ENCODE results near the gene UACA. TPM values are rescaled to one million over a fixed set of nuclear protein-coding genes. Genes with fewer than 3 reads are reported as not detected.
"Not testable (repeated sequence)": the region's sequence is repeated elsewhere in the genome, so short reads cannot be mapped to it uniquely, and the experiment has no call there.

The UACA gene
- total and polyA plus RNA-seq, 3 experiments from 2014 or later, result 0.53 to 0.81 TPM; not detected in 1

DNA sequence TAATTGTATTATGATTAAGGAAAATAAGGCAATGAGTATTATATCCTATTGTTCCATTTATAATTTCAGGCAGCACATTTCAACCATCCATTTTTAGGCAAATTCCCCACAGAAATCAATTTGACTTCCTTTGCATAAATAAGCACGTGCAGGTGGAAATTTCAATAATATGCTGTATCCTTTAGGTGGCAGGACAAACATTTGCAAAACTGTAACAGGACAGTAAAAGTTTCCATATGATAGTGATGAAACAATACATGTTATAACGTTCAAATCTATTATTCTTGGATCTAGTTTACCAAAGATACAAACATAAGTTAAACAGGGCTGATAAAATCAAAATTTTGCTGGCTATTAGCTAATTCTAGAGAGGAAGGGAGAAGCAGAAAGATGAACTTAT lies 8.5 kb downstream of the UACA start:
- Histone ChIP-seq H3K27ac (ENCODE audit: low read depth, low read length) (no peak overlapping the region), H3K9me3 (ENCODE audit: low read length) (no peaks in the 10 kb centered on the region), H3K4me3 (ENCODE audit: low read length) (no peak overlapping the region), H3K27me3 (ENCODE audit: insufficient read depth, low read length, poor library complexity, severe bottlenecking) (peaks cover 3% of the 10 kb centered on the region), H3K4me1 (ENCODE audit: insufficient read depth, low read length) (peaks cover 8% of the 10 kb centered on the region), H3K36me3 (ENCODE audit: insufficient read depth, low read length) (no peaks in the 10 kb centered on the region)
- Mint-ChIP-seq H3K4me3 (no peak overlapping the region), H3K27me3 (peaks cover 19 to 61% of the 10 kb centered on the region in 2 donors), H3K36me3 (peaks cover 0 to 2% (median 0%) of the 10 kb centered on the region in 3 donors), H3K4me1 (peaks cover 0 to 11% (median 8%) of the 10 kb centered on the region in 3 donors), H3K27ac (no peak overlapping the region), H3K9me3 (no peaks in the 10 kb centered on the region)
- CTCF ChIA-PET, result no interaction called here
- DNase-seq, result no peak
- POLR2A ChIA-PET, result no interaction called here

DNA sequence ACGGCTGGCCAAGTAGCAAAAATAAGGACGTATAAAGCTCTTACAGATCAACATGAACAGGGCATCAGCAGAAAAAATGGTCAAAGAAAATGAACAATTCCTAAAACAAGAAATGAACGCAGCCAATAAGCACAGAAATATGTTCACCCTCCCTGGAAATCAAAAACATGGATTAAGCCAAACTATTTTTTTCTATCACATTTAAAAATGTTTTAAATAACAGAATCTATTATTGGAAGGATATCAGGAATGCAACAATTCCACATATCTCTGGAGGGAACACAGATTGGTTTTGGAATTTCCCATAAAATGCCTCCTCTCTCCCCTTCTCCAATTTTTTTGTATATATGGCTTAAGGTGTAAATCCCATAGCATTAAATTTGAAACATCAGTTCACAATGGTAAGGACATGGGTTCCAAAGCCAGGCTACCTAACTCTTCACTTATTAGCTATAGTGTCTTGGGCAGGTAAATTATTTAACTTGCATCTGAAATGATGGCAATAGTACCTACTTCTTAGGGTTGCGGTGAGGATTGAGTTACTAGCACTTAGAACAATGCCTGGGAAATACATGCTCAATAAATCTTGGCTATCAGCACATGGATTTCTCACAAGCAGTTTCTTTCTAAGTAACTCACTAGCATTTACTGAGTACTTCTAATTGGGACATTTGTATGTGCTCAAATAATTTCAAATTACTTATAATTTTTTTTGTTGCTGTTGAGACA lies 10.1 kb downstream of the UACA start:
- ChIA-PET POLR2A (no interaction called here), CTCF (no interaction called here)
- peaks cover 0 to 11% (median 8%) of the 10 kb centered on the region in 3 donors for H3K4me1 Mint-ChIP-seq
- no peak overlapping the region for H3K4me3 Mint-ChIP-seq
- Histone ChIP-seq H3K36me3 (ENCODE audit: insufficient read depth, low read length) (no peaks in the 10 kb centered on the region), H3K4me1 (ENCODE audit: insufficient read depth, low read length) (peaks cover 8% of the 10 kb centered on the region), H3K4me3 (ENCODE audit: low read length) (no peak overlapping the region), H3K27me3 (ENCODE audit: insufficient read depth, low read length, poor library complexity, severe bottlenecking) (no peaks in the 10 kb centered on the region), H3K9me3 (ENCODE audit: low read length) (no peaks in the 10 kb centered on the region), H3K27ac (ENCODE audit: low read depth, low read length) (no peak overlapping the region)
- no peak for DNase-seq
- no peak overlapping the region for H3K27ac Mint-ChIP-seq
- H3K27me3 Mint-ChIP-seq, result peaks cover 10 to 47% of the 10 kb centered on the region in 2 donors
- H3K9me3 Mint-ChIP-seq, result no peaks in the 10 kb centered on the region
- H3K36me3 Mint-ChIP-seq, result peaks cover 0 to 2% (median 0%) of the 10 kb centered on the region in 3 donors

DNA sequence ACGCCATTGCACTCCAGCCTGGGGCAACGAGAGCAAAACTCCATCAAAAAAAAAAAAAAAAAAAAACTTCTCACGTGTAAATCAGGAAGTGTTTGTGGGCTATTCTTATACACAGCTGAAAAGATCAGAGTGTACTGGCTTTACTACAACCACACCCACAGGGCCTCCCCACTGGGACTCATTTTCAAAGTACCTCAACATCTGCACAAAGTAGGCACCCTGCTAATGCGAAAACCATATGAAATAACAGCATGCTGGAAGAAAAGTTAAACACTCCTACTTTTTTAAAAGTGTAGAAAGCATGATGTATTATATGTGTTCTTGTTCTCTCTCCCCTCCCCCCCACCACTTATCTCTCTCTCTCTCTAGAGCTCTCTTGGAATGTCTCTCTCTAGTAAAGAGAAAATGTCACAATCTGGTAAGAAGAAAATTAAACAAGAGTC lies 11.1 kb downstream of the UACA start:
- no peak overlapping the region for H3K27ac Mint-ChIP-seq
- ChIA-PET CTCF (no interaction called here), POLR2A (interaction anchor here (0.7 kb wide), 1 partner anchor 17 kb away, joined by 5 read pairs; no protein-coding TSS in a partner anchor)
- H3K4me3 Mint-ChIP-seq, result no peak overlapping the region
- H3K9me3 Mint-ChIP-seq, result no peaks in the 10 kb centered on the region
- no peaks in the 10 kb centered on the region for H3K9me3 ChIP-seq (ENCODE audit: low read length)
- peaks cover 8% of the 10 kb centered on the region for H3K4me1 ChIP-seq (ENCODE audit: insufficient read depth, low read length)
- H3K27me3 ChIP-seq (ENCODE audit: insufficient read depth, low read length, poor library complexity, severe bottlenecking), result no peaks in the 10 kb centered on the region
- peaks cover 0 to 2% (median 0%) of the 10 kb centered on the region in 3 donors for H3K36me3 Mint-ChIP-seq
- peaks cover 0 to 11% (median 8%) of the 10 kb centered on the region in 3 donors for H3K4me1 Mint-ChIP-seq
- no peak overlapping the region for H3K4me3 ChIP-seq (ENCODE audit: low read length)
- no peaks in the 10 kb centered on the region for H3K36me3 ChIP-seq (ENCODE audit: insufficient read depth, low read length)
- peak in 1 of 5 donors; percentile 37 for DNase-seq
- no peak overlapping the region for H3K27ac ChIP-seq (ENCODE audit: low read depth, low read length)
- peaks cover 4 to 37% of the 10 kb centered on the region in 2 donors for H3K27me3 Mint-ChIP-seq

DNA sequence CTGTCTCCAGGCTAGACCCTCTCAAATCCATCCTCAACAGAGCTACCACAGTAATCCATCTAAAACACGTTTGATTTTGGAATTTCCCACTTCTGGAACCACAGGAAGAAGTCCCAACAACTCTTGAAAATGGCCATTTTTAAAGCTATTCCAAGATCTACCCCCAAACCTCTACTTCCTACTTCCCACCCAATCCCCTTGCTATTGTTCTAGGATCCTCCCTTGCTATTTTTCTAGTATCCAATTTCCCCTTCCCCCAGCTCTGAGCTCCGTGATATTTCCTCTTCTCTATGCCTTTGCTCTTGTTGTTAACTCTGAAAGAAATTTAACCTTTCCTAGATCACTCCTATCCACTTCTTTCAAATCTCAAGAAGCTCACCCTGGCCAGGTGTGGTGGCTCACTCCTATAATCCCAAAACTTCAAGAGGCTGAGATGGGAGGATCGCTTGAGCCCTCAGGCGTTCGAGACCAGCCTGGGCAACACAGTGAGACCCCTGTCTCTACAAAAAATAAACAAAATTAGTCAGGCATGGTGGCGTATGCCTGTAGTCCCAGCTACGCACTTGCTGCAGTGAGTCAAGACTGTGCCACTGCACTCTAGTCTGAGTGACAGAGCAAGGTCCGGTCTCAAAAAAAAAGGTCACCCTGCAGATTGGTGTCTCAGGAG lies 13.0 kb downstream of the UACA start:
- DNase-seq, result no peak
- peaks cover 0 to 2% (median 0%) of the 10 kb centered on the region in 3 donors for H3K36me3 Mint-ChIP-seq
- H3K27me3 ChIP-seq (ENCODE audit: insufficient read depth, low read length, poor library complexity, severe bottlenecking), result no peaks in the 10 kb centered on the region
- POLR2A ChIA-PET, result no interaction called here
- peak overlapping the region in 1 of 8 donors; percentile 56 for H3K27ac Mint-ChIP-seq
- H3K27ac ChIP-seq (ENCODE audit: low read depth, low read length), result no peak overlapping the region
- CTCF ChIA-PET, result no interaction called here
- H3K4me1 ChIP-seq (ENCODE audit: insufficient read depth, low read length), result peaks cover 8% of the 10 kb centered on the region
- H3K4me3 ChIP-seq (ENCODE audit: low read length), result no peak overlapping the region
- peaks cover 2 to 21% of the 10 kb centered on the region in 2 donors for H3K27me3 Mint-ChIP-seq
- H3K9me3 ChIP-seq (ENCODE audit: low read length), result no peaks in the 10 kb centered on the region
- peaks cover 0 to 11% (median 8%) of the 10 kb centered on the region in 3 donors for H3K4me1 Mint-ChIP-seq
- H3K36me3 ChIP-seq (ENCODE audit: insufficient read depth, low read length), result no peaks in the 10 kb centered on the region
- no peaks in the 10 kb centered on the region for H3K9me3 Mint-ChIP-seq
- no peak overlapping the region for H3K4me3 Mint-ChIP-seq

DNA sequence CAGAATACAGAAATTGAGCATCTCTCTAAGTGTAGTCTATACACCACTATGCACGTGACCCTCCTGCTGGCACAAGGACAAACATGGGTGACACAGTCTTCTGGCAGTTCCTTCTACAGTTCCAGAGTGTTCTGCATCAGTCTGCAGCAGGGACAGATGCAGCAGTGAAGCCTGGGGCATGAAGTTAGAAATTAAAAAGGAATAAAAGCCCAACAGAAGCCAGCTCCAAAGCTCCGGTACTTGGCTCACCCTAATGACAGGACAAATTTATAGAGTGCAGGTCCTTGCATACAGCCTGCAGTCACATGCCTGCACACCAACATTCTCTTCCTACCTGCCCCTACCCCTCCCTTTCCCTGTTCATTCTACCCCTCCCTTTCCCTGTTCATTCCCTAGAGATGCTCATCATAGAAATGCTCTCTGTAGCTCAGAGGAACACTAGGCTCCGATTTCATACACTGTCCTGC lies 15.0 kb downstream of the UACA start:
- ChIA-PET CTCF (no interaction called here), POLR2A (no interaction called here)
- no peak for DNase-seq
- no peaks in the 10 kb centered on the region for H3K9me3 ChIP-seq (ENCODE audit: low read length)
- Mint-ChIP-seq H3K9me3 (no peaks in the 10 kb centered on the region), H3K27me3 (peaks cover 2 to 9% of the 10 kb centered on the region in 2 donors), H3K4me1 (peaks cover 0 to 11% (median 8%) of the 10 kb centered on the region in 3 donors), H3K27ac (no peak overlapping the region), H3K36me3 (peaks cover 0 to 2% (median 0%) of the 10 kb centered on the region in 3 donors), H3K4me3 (no peak overlapping the region)
- H3K4me3 ChIP-seq (ENCODE audit: low read length), result no peak overlapping the region
- no peak overlapping the region for H3K27ac ChIP-seq (ENCODE audit: low read depth, low read length)
- H3K27me3 ChIP-seq (ENCODE audit: insufficient read depth, low read length, poor library complexity, severe bottlenecking), result no peaks in the 10 kb centered on the region
- H3K36me3 ChIP-seq (ENCODE audit: insufficient read depth, low read length), result no peaks in the 10 kb centered on the region
- H3K4me1 ChIP-seq (ENCODE audit: insufficient read depth, low read length), result peaks cover 8% of the 10 kb centered on the region

DNA sequence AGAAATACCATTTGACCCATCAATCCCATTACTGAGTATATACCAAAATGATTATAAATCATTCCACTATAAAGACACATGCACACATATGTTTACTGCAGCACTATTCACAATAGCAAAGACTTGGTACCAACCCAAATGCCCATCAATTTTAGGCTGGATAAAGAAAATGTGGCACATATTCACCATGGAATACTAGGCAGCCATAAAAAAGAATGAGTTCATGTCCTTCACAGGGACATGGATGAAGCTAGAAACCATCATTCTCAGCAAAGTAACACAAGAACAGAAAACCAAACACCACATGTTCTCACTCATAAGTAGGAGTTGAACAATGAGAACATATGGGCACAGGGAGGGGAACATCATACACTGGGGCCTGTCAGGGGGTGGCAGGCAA lies 16.8 kb downstream of the UACA start:
- H3K27me3 ChIP-seq (ENCODE audit: insufficient read depth, low read length, poor library complexity, severe bottlenecking); H3K4me3 ChIP-seq (ENCODE audit: low read length); H3K27ac ChIP-seq (ENCODE audit: low read depth, low read length); CTCF ChIA-PET; H3K36me3 Mint-ChIP-seq; H3K4me1 Mint-ChIP-seq; H3K36me3 ChIP-seq (ENCODE audit: insufficient read depth, low read length); POLR2A ChIA-PET; H3K9me3 ChIP-seq (ENCODE audit: low read length); H3K4me1 ChIP-seq (ENCODE audit: insufficient read depth, low read length); DNase-seq; H3K9me3 Mint-ChIP-seq; H3K4me3 Mint-ChIP-seq: not testable (repeated sequence)
- H3K27ac Mint-ChIP-seq, result peak overlapping the region in 1 of 8 donors; percentile 18
- peaks cover 6 to 15% of the 10 kb centered on the region in 2 donors for H3K27me3 Mint-ChIP-seq

DNA sequence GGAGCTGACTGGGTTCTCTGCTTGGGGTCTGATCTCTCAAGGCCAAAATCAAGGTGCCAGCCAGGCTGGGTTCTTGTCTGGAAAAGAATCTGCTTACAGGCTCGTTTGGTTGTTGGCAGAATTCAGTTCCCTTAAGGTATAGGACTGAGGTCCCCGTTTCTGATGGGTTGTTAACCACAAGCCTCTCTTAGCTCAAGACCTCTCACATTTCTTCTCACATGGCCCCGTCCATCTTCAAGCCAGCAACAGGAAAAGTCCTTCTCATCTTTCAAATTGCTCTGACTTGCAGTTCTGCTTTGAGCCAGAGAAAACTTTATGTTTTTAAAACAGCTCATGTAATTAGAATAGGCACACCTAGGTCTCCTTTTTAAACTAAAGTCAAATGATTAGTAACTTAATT lies 20.4 kb downstream of the UACA start:
- no peaks in the 10 kb centered on the region for H3K4me1 ChIP-seq (ENCODE audit: insufficient read depth, low read length)
- no peak overlapping the region for H3K4me3 ChIP-seq (ENCODE audit: low read length)
- CTCF ChIA-PET, result no interaction called here
- no peaks in the 10 kb centered on the region for H3K36me3 ChIP-seq (ENCODE audit: insufficient read depth, low read length)
- Mint-ChIP-seq H3K27me3 (peaks cover 6 to 27% of the 10 kb centered on the region in 2 donors), H3K9me3 (no peaks in the 10 kb centered on the region), H3K4me3 (no peak overlapping the region), H3K36me3 (no peaks in the 10 kb centered on the region), H3K4me1 (no peaks in the 10 kb centered on the region), H3K27ac (no peak overlapping the region)
- H3K9me3 ChIP-seq (ENCODE audit: low read length), result no peaks in the 10 kb centered on the region
- no peaks in the 10 kb centered on the region for H3K27me3 ChIP-seq (ENCODE audit: insufficient read depth, low read length, poor library complexity, severe bottlenecking)
- no peak overlapping the region for H3K27ac ChIP-seq (ENCODE audit: low read depth, low read length)
- POLR2A ChIA-PET, result no interaction called here
- no peak for DNase-seq

DNA sequence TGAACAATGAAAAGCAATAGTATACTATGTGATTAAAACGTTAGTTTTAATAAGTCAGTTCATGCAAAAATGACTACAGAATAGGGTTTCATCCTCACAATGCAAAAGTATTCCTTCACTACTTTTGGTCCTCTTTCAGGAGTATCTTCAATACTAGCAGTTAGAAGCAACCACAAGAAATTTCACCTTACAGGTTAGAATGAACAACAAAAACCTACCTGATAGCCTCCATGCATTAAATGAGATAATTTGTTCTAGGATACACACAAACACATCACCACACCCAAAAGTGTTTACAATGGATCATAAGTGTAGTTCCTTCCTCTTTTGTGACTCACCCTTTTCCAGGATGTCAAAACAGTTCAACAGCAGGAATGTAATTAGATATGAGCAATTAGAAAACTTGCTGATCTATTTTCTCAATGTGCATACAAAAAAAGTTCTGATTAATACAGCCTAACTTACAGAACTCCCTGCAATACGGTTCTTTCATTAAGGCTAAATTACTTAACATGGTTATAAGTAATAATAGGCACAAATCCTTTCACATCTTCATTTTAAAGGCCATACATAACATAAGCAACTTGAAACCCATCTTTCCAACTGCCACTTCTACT lies 21.6 kb downstream of the UACA start:
- Histone ChIP-seq H3K9me3 (ENCODE audit: low read length) (no peaks in the 10 kb centered on the region), H3K36me3 (ENCODE audit: insufficient read depth, low read length) (no peaks in the 10 kb centered on the region), H3K27ac (ENCODE audit: low read depth, low read length) (no peak overlapping the region), H3K4me3 (ENCODE audit: low read length) (no peak overlapping the region), H3K27me3 (ENCODE audit: insufficient read depth, low read length, poor library complexity, severe bottlenecking) (no peaks in the 10 kb centered on the region), H3K4me1 (ENCODE audit: insufficient read depth, low read length) (no peaks in the 10 kb centered on the region)
- CTCF ChIA-PET, result no interaction called here
- Mint-ChIP-seq H3K27me3 (peaks cover 6 to 30% of the 10 kb centered on the region in 2 donors), H3K9me3 (no peaks in the 10 kb centered on the region), H3K4me1 (no peaks in the 10 kb centered on the region), H3K4me3 (no peak overlapping the region), H3K27ac (no peak overlapping the region), H3K36me3 (no peaks in the 10 kb centered on the region)
- DNase-seq, result no peak
- POLR2A ChIA-PET, result no interaction called here

All from CD8-positive, alpha-beta memory T cell (primary cell).